Measurements from ENCODE around the gene IPCEF1.

IPCEF1 gene

GRCh38 chr6:154354265-154354777 is 2.3 kb downstream of the IPCEF1 start:
- no peak for TF ChIP-seq CTCF (IDR thresholded peaks at IDR 0.05; ENCODE audit: borderline replicate concordance, insufficient read depth, low read depth, low read length)
- no peak overlapping the region for H3K4me3 ChIP-seq (ENCODE audit: low read depth, low read length)

- TF ChIP-seq CTCF (IDR thresholded peaks at IDR 0.05; ENCODE audit: borderline replicate concordance, insufficient read depth, low read depth, low read length) = no peak
- H3K4me3 ChIP-seq (ENCODE audit: low read depth, low read length) = no peak overlapping the region
Measured at GRCh38 chr6:154353626-154354025, 3.0 kb downstream of the IPCEF1 start.

GRCh38 chr6:154352898-154353585 is 3.6 kb downstream of the IPCEF1 start:
- H3K4me3 ChIP-seq (ENCODE audit: low read depth, low read length) = no peak overlapping the region
- no peak for TF ChIP-seq CTCF (IDR thresholded peaks at IDR 0.05; ENCODE audit: borderline replicate concordance, insufficient read depth, low read depth, low read length)

- no peak for TF ChIP-seq CTCF (IDR thresholded peaks at IDR 0.05; ENCODE audit: borderline replicate concordance, insufficient read depth, low read depth, low read length)
- H3K4me3 ChIP-seq (ENCODE audit: low read depth, low read length) = no peak overlapping the region
Measured at GRCh38 chr6:154350293-154350692, 6.3 kb downstream of the IPCEF1 start.

GRCh38 chr6:154347981-154348380 is 8.6 kb downstream of the IPCEF1 start:
- H3K4me3 ChIP-seq (ENCODE audit: low read depth, low read length) = no peak overlapping the region
- TF ChIP-seq CTCF (IDR thresholded peaks at IDR 0.05; ENCODE audit: borderline replicate concordance, insufficient read depth, low read depth, low read length) = no peak

- TF ChIP-seq CTCF (IDR thresholded peaks at IDR 0.05; ENCODE audit: borderline replicate concordance, insufficient read depth, low read depth, low read length) = no peak
- no peak overlapping the region for H3K4me3 ChIP-seq (ENCODE audit: low read depth, low read length)
Measured at GRCh38 chr6:154345811-154346210, 10.8 kb downstream of the IPCEF1 start.
